ENCODE measurements around the gene MRPL38. TPM values are rescaled to one million over a fixed set of nuclear protein-coding genes. Genes with fewer than 3 reads are reported as not detected.

The MRPL38 gene
- total RNA-seq, 4 donors from 2014 or later = 40.6 to 117 (median 48.5) TPM

DNA sequence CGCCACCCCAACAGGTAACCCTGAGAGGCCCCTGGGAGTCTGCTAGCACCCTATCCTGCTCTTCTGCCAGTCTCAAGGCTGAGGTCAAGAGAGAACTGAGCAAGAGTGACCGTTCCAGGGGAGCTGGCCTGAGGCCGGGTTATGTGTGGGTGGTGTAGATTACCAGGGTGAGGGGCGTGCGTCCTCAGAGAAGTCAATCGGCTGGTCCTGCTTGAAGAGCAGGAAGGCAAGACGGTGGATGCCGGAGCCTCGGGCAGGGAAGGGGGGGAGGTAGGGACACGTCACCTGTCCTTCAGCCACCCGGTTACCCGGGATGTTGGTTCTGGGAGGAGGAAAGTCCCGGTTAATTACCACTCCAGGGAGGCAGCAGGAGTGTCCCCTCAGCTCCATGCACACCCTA lies 5.3 kb downstream of the MRPL38 start:
- no peak for DNase-seq
- Histone ChIP-seq H3K9me3 (no peaks in the 10 kb centered on the region), H3K4me1 (peaks cover 28 to 36% (median 32%) of the 10 kb centered on the region in 4 donors), H3K4me3 (no peak overlapping the region), H3K36me3 (peaks cover 0 to 28% (median 2%) of the 10 kb centered on the region in 4 donors), H3K27ac (no peak overlapping the region), H3K27me3 (no peaks in the 10 kb centered on the region)
- WGBS, 2 donors (ENCODE audit: low coverage in 1 of 2) = 90 to 98% methylated on average over 5 to 13 of the region's 13 CpGs
- no peak for TF ChIP-seq POLR2AphosphoS5 (IDR thresholded peaks at IDR 0.05)
- TF ChIP-seq EP300 (IDR thresholded peaks at IDR 0.05; ENCODE audit: low read depth) = no peak
- TF ChIP-seq POLR2A (IDR thresholded peaks at IDR 0.05) = no peak
- TF ChIP-seq CTCF (IDR thresholded peaks at IDR 0.05) = no peak
- in situ Hi-C loops (cut with MboI; ENCODE audit: low pct_ligation_motif_present in 1 of 4, low pct_unique_long_range_greater_than_20kb in 1 of 4, low sequenced_read_pairs in 3 of 4) = loop anchor here in 1 of 4 donors (25.0 kb wide), 1 partner anchor 137 kb away; the partner anchor contains the start of gene GALK1
- intact Hi-C loops (cut with DNase I; ENCODE audit: low total_unique reads) = no loop called here

- in situ Hi-C loops (cut with MboI; ENCODE audit: low pct_ligation_motif_present in 1 of 4, low pct_unique_long_range_greater_than_20kb in 1 of 4, low sequenced_read_pairs in 3 of 4) = loop anchor here in 1 of 4 donors (25.0 kb wide), 1 partner anchor 136 kb away; the partner anchor contains the start of gene GALK1
- Histone ChIP-seq H3K9me3 (no peaks in the 10 kb centered on the region), H3K36me3 (peaks cover 0 to 28% (median 2%) of the 10 kb centered on the region in 4 donors), H3K4me3 (no peak overlapping the region), H3K4me1 (peaks cover 26 to 33% (median 31%) of the 10 kb centered on the region in 4 donors), H3K27ac (no peak overlapping the region), H3K27me3 (no peaks in the 10 kb centered on the region)
- TF ChIP-seq CTCF (IDR thresholded peaks at IDR 0.05) = no peak
- TF ChIP-seq POLR2A (IDR thresholded peaks at IDR 0.05) = no peak
- no peak for TF ChIP-seq POLR2AphosphoS5 (IDR thresholded peaks at IDR 0.05)
- TF ChIP-seq EP300 (IDR thresholded peaks at IDR 0.05; ENCODE audit: low read depth) = no peak
- no peak for DNase-seq
- intact Hi-C loops (cut with DNase I; ENCODE audit: low total_unique reads) = no loop called here
- WGBS, 2 donors (ENCODE audit: low coverage in 1 of 2) = 100% methylated on average over 12 of the region's 16 CpGs; no CpG with 5 or more reads in 1 of the 2 donors
Measured at GRCh38 chr17:75898791-75899190, 5.9 kb downstream of the MRPL38 start.

GRCh38 chr17:75898065-75898464 lies 6.6 kb downstream of the MRPL38 start:
- no peak for TF ChIP-seq EP300 (IDR thresholded peaks at IDR 0.05; ENCODE audit: low read depth)
- TF ChIP-seq CTCF (IDR thresholded peaks at IDR 0.05) = no peak
- no peak for TF ChIP-seq POLR2AphosphoS5 (IDR thresholded peaks at IDR 0.05)
- no peak for TF ChIP-seq POLR2A (IDR thresholded peaks at IDR 0.05)
- H3K27ac ChIP-seq = peak overlapping the region; percentile 90 to 98 (median 97)
- DNase-seq = no peak
- in situ Hi-C loops (cut with MboI; ENCODE audit: low pct_ligation_motif_present in 1 of 4, low pct_unique_long_range_greater_than_20kb in 1 of 4, low sequenced_read_pairs in 3 of 4) = loop anchor here in 1 of 4 donors (25.0 kb wide), 1 partner anchor 136 kb away; the partner anchor contains the start of gene GALK1
- intact Hi-C loops (cut with DNase I; ENCODE audit: low total_unique reads) = no loop called here
- H3K4me3 ChIP-seq = no peak overlapping the region
- no peaks in the 10 kb centered on the region for H3K27me3 ChIP-seq
- H3K36me3 ChIP-seq = peaks cover 0 to 28% (median 2%) of the 10 kb centered on the region in 4 donors
- WGBS, 2 donors (ENCODE audit: low coverage in 1 of 2) = 80 to 83% methylated on average over 4 to 7 of the region's 8 CpGs
- H3K9me3 ChIP-seq = no peaks in the 10 kb centered on the region
- peaks cover 21 to 26% (median 24%) of the 10 kb centered on the region in 4 donors for H3K4me1 ChIP-seq

GRCh38 chr17:75897160-75898019 lies 7.3 kb downstream of the MRPL38 start:
- no peaks in the 10 kb centered on the region for H3K27me3 ChIP-seq
- in situ Hi-C loops (cut with MboI; ENCODE audit: low pct_ligation_motif_present in 1 of 4, low pct_unique_long_range_greater_than_20kb in 1 of 4, low sequenced_read_pairs in 3 of 4) (loop anchor here in 1 of 4 donors (25.0 kb wide), 1 partner anchor 135 kb away; the partner anchor contains the start of gene GALK1), intact Hi-C loops (cut with DNase I; ENCODE audit: low total_unique reads) (no loop called here)
- peaks cover 0 to 22% (median 2%) of the 10 kb centered on the region in 4 donors for H3K36me3 ChIP-seq
- peak; percentile 34 for DNase-seq
- no peaks in the 10 kb centered on the region for H3K9me3 ChIP-seq
- WGBS, 2 donors (ENCODE audit: low coverage in 1 of 2) = 64% methylated on average over 29 of the region's 37 CpGs; no CpG with 5 or more reads in 1 of the 2 donors
- no peak for TF ChIP-seq POLR2AphosphoS5 (IDR thresholded peaks at IDR 0.05)
- no peak for TF ChIP-seq EP300 (IDR thresholded peaks at IDR 0.05; ENCODE audit: low read depth)
- H3K4me3 ChIP-seq = peak overlapping the region; percentile 70 to 96 (median 84)
- peaks cover 21 to 26% (median 24%) of the 10 kb centered on the region in 4 donors for H3K4me1 ChIP-seq
- H3K27ac ChIP-seq = peak overlapping the region; percentile 90 to 98 (median 97)
